HepG2 (cell line): Measurements from ENCODE around the gene PDGFA. TPM values are rescaled to one million over a fixed set of nuclear protein-coding genes. Genes with fewer than 3 reads are reported as not detected.

Experiments
- CREB1 ChIP-seq, 2 experiments: fragments of 450-650 bp in 1 of 2; IDR thresholded peaks; 2 replicates each; pipeline ENCODE4 v1.6.1; 2016 to 2017; ENCODE audit warnings: control low read depth in 1 of 2, mild to moderate bottlenecking in 1 of 2, missing compliant biosample characterization in 1 of 2, missing genetic modification characterization in 1 of 2
- HBP1 ChIP-seq: IDR thresholded peaks from 2 replicates; pipeline ENCODE4 v1.6.1; 2016; ENCODE audit warnings: low read depth, control low read depth
- MAF1 ChIP-seq: sonication (generic); formaldehyde crosslinking; IDR thresholded peaks from 2 replicates; pipeline ENCODE4 v1.5.0; 2020; ENCODE audit warnings: missing genetic modification reagents, borderline replicate concordance
- MNT ChIP-seq: fragments of 450-650 bp; IDR thresholded peaks from 2 replicates; pipeline ENCODE4 v1.6.1; 2016
- PAF1 ChIP-seq: IDR thresholded peaks from 2 replicates; pipeline ENCODE4 v1.6.1; 2016; ENCODE audit warnings: missing genetic modification reagents, missing compliant biosample characterization
- PHF20 ChIP-seq: sonication (generic); formaldehyde crosslinking; IDR thresholded peaks from 2 replicates; pipeline ENCODE4 v1.5.0; 2020; ENCODE audit warnings: mild to moderate bottlenecking, missing genetic modification reagents
- PLRG1 ChIP-seq: fragments of 450-650 bp; conservative IDR thresholded peaks from 2 replicates; pipeline ENCODE4 v1.6.1; 2016
- PLSCR1 ChIP-seq: sonication (generic); formaldehyde crosslinking; IDR thresholded peaks from 2 replicates; pipeline ENCODE4 v1.5.0; 2020; ENCODE audit warnings: missing genetic modification reagents, mild to moderate bottlenecking, borderline replicate concordance
- SKI ChIP-seq: fragments of 450-650 bp; IDR thresholded peaks from one replicate; pipeline ENCODE4 v1.6.1; 2018; ENCODE audit warnings: mild to moderate bottlenecking; ENCODE audit not compliant: partially characterized antibody
- SMAD1 ChIP-seq: sonication (generic); formaldehyde crosslinking; IDR thresholded peaks from 2 replicates; pipeline ENCODE4 v1.4.0; 2020; ENCODE audit warnings: missing genetic modification reagents, low read depth, mild to moderate bottlenecking, borderline replicate concordance
- SRF ChIP-seq: IDR thresholded peaks from 2 replicates; pipeline ENCODE4 v1.6.1; 2011; ENCODE audit warnings: mild to moderate bottlenecking, low read depth, low read length, moderate library complexity
- TGIF2 ChIP-seq: IDR thresholded peaks from 2 replicates; pipeline ENCODE4 v1.6.1; 2016; ENCODE audit warnings: control low read depth, missing compliant biosample characterization
- ZNF160 ChIP-seq: sonication (generic); formaldehyde crosslinking; IDR thresholded peaks from 2 replicates; pipeline ENCODE4 v1.8.0; 2022; ENCODE audit warnings: mild to moderate bottlenecking, inconsistent platforms, missing genetic modification reagents
- ZNF275 ChIP-seq: sonication (generic); formaldehyde crosslinking; IDR thresholded peaks from 2 replicates; pipeline ENCODE4 v1.8.0; 2022; ENCODE audit warnings: missing genetic modification reagents, mild to moderate bottlenecking, inconsistent platforms, borderline replicate concordance
- ZNF343 ChIP-seq: sonication (generic); formaldehyde crosslinking; IDR thresholded peaks from 2 replicates; pipeline ENCODE4 v1.4.0; 2020; ENCODE audit warnings: mild to moderate bottlenecking, missing genetic modification reagents
- ZNF546 ChIP-seq: sonication (generic); formaldehyde crosslinking; conservative IDR thresholded peaks from 2 replicates; pipeline ENCODE4 v1.8.1; 2023; ENCODE audit warnings: mild to moderate bottlenecking, missing genetic modification reagents
- ZNF629 ChIP-seq: sonication (generic); formaldehyde crosslinking; conservative IDR thresholded peaks from 2 replicates; pipeline ENCODE4 v1.5.0; 2020; ENCODE audit warnings: missing genetic modification reagents
- polyA plus RNA-seq, 8 experiments: library from polyadenylated mRNA; depleted of rRNA in 3 of 8; stranded (reverse) in 7 of 8; unstranded in 1 of 8; fragments of >200 nt; fragmentation: Illumina TruSeq in 4 of 8; extraction: Trizol in 4 of 8; gene quantifications; 2 replicates each; pipeline versions ENCODE4 v1.2.1 to v1.2.3, GENCODE V29; 2011 to 2016; ENCODE audit warnings: low read depth in 4 of 8, missing spikeins in 1 of 8, mixed read lengths in 1 of 8; ENCODE audit not compliant: insufficient read depth in 1 of 8
- total RNA-seq, 5 experiments: library from RNA; depleted of rRNA; stranded (reverse); fragments of >200 nt; fragmentation: Illumina TruSeq; extraction: Trizol; gene quantifications; 2 replicates each; pipeline ENCODE4 v1.2.3, GENCODE V29; 2016; ENCODE audit warnings: low read depth in 1 of 5
- TF ChIP-seq, protein P1 (sequence below): sonication (generic); formaldehyde crosslinking; IDR thresholded peaks from 2 replicates; pipeline ENCODE4 v1.5.0; 2020; ENCODE audit warnings: mild to moderate bottlenecking, missing genetic modification reagents
- TF ChIP-seq, protein P2 (sequence below): sonication (generic); formaldehyde crosslinking; IDR thresholded peaks from 2 replicates; pipeline ENCODE4 v1.4.0; 2020; ENCODE audit warnings: missing genetic modification reagents, borderline replicate concordance

PDGFA gene
- total and polyA plus RNA-seq, 2 of the 13 experiments (the other 11 are each of a cell fraction or from before 2014, with no cell fraction given) = 1.5 to 3.4 TPM

DNA sequence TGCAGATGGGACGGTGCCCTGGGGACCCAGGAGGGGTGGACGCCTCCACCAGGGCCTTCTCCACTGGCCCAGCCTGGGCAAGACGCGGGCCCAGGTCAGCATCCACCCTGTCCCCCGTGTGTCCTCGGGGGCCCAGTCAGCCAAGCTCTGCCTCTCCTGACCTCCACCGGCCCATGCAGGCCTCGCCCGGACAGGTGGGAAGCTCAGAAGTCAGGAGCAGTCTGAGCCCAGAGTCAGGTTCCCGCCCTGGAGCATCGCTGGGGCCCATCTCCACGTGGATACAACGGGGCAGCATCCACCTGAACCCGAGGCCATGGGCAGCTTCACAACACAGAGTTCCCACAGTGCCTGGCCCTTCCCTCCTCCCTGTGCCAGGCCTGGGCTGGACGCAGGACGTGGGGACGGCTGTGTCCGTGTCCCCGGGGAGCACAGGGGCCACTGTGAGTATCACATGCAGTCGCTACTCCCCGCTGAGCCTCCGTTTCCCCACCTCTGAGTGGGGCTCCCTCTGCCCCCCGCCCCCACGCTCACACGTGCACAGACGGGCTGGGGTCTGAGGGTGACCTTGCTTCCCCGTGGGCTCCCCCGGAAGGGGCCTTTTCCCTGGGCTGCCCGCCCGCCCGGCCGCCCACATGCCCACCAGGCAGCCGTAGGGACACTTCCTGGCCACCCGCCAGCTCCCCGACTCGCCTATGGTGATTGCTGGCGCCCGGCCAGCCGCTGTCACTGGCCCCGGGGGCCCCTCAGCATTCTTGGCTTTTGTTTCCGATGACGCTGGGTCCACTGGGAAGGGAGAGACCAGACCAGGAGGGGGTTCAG is 64.3 kb downstream of the PDGFA start (continued):
- TF ChIP-seq, protein P1, sequence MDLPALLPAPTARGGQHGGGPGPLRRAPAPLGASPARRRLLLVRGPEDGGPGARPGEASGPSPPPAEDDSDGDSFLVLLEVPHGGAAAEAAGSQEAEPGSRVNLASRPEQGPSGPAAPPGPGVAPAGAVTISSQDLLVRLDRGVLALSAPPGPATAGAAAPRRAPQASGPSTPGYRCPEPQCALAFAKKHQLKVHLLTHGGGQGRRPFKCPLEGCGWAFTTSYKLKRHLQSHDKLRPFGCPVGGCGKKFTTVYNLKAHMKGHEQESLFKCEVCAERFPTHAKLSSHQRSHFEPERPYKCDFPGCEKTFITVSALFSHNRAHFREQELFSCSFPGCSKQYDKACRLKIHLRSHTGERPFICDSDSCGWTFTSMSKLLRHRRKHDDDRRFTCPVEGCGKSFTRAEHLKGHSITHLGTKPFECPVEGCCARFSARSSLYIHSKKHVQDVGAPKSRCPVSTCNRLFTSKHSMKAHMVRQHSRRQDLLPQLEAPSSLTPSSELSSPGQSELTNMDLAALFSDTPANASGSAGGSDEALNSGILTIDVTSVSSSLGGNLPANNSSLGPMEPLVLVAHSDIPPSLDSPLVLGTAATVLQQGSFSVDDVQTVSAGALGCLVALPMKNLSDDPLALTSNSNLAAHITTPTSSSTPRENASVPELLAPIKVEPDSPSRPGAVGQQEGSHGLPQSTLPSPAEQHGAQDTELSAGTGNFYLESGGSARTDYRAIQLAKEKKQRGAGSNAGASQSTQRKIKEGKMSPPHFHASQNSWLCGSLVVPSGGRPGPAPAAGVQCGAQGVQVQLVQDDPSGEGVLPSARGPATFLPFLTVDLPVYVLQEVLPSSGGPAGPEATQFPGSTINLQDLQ (CRISPR knock-in tag) = no peak
- TF ChIP-seq PAF1 (CRISPR knock-in tag) (no peak), TGIF2 (CRISPR knock-in tag) (no peak), PHF20 (CRISPR knock-in tag) (no peak), ZNF275 (CRISPR knock-in tag) (no peak), MNT (no peak), ZNF343 (CRISPR knock-in tag) (no peak), ZNF160 (CRISPR knock-in tag) (no peak), PLSCR1 (CRISPR knock-in tag) (no peak), HBP1 (CRISPR knock-in tag) (no peak), CREB1 (IDR thresholded peaks at IDR 0.05) (no peak), CREB1 (CRISPR knock-in tag; IDR thresholded peaks at IDR 0.05) (no peak), SMAD1 (CRISPR knock-in tag) (no peak), SRF (no peak), SKI (no peak), PLRG1 (no peak), MAF1 (CRISPR knock-in tag) (no peak), ZNF546 (CRISPR knock-in tag) (no peak), ZNF629 (CRISPR knock-in tag) (no peak)
- TF ChIP-seq, protein P2, sequence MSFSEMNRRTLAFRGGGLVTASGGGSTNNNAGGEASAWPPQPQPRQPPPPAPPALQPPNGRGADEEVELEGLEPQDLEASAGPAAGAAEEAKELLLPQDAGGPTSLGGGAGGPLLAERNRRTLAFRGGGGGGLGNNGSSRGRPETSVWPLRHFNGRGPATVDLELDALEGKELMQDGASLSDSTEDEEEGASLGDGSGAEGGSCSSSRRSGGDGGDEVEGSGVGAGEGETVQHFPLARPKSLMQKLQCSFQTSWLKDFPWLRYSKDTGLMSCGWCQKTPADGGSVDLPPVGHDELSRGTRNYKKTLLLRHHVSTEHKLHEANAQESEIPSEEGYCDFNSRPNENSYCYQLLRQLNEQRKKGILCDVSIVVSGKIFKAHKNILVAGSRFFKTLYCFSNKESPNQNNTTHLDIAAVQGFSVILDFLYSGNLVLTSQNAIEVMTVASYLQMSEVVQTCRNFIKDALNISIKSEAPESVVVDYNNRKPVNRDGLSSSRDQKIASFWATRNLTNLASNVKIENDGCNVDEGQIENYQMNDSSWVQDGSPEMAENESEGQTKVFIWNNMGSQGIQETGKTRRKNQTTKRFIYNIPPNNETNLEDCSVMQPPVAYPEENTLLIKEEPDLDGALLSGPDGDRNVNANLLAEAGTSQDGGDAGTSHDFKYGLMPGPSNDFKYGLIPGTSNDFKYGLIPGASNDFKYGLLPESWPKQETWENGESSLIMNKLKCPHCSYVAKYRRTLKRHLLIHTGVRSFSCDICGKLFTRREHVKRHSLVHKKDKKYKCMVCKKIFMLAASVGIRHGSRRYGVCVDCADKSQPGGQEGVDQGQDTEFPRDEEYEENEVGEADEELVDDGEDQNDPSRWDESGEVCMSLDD = no peak
